VCaP (cell line): ENCODE data around the gene SLC34A1.

Experiments
- H3K27ac ChIP-seq: fragments of 450-650 bp; 2 replicates; pipeline ENCODE4 v1.5.1; 2017
- CTCF ChIP-seq: fragments of 450-650 bp; conservative IDR thresholded peaks from 2 replicates; pipeline ENCODE4 v1.5.1; 2017; ENCODE audit warnings: mild to moderate bottlenecking, moderate library complexity

The SLC34A1 gene

GRCh38 chr5:177377851-177378776, 6.1 kb upstream of the SLC34A1 start:
- no peak overlapping the region for H3K27ac ChIP-seq
- no peak for TF ChIP-seq CTCF

GRCh38 chr5:177378884-177379883, 5.0 kb upstream of the SLC34A1 start:
- H3K27ac ChIP-seq, result no peak overlapping the region
- no peak for TF ChIP-seq CTCF

- TF ChIP-seq CTCF, result no peak
- no peak overlapping the region for H3K27ac ChIP-seq
Measured at GRCh38 chr5:177380805-177381126, 3.5 kb upstream of the SLC34A1 start.

- no peak overlapping the region; the same call in 1 of the 2 replicates for H3K27ac ChIP-seq
Measured at GRCh38 chr5:177382423-177383029, 1.7 kb upstream of the SLC34A1 start.

GRCh38 chr5:177383181-177383580, 1.1 kb upstream of the SLC34A1 start:
- no peak for TF ChIP-seq CTCF
- H3K27ac ChIP-seq, result no peak overlapping the region

More at GRCh38 chr5:177382423-177383029, 1.7 kb upstream of the SLC34A1 start:
- TF ChIP-seq CTCF, result peak; percentile 49

GRCh38 chr5:177385720-177386119, 1.5 kb downstream of the SLC34A1 start:
- H3K27ac ChIP-seq, result no peak overlapping the region

More at GRCh38 chr5:177385720-177386119, 1.5 kb downstream of the SLC34A1 start:
- no peak for TF ChIP-seq CTCF
